ENCODE results near the gene CYP39A1.
A peak's percentile ranks its signal among the peaks of the same experiment; 100 is the strongest.

The CYP39A1 gene

GRCh38 chr6:46626976-46627375 is 25.6 kb downstream of the CYP39A1 start:
- DNase-seq (ENCODE audit: low read depth in 1 of 2, low spot score in 1 of 2): no peak
- no peak overlapping the region for H3K27ac ChIP-seq (replicated peaks)
- no peak overlapping the region for H3K4me3 ChIP-seq (replicated peaks; ENCODE audit: insufficient read depth, low read length)
- no peaks in the 10 kb centered on the region for H3K27me3 ChIP-seq (ENCODE audit: insufficient read depth, poor library complexity, severe bottlenecking)
- no peak for TF ChIP-seq REST (IDR thresholded peaks at IDR 0.05; ENCODE audit: insufficient replicate concordance, low read depth)
- no peak for TF ChIP-seq SPI1 (IDR thresholded peaks at IDR 0.05; ENCODE audit: borderline replicate concordance, low read depth)
- TF ChIP-seq POLR2AphosphoS5 (IDR thresholded peaks at IDR 0.05; ENCODE audit: low read depth): no peak
- no peak for TF ChIP-seq CTCF (IDR thresholded peaks at IDR 0.05; ENCODE audit: insufficient read depth, low read length)
- no peak for TF ChIP-seq GABPA (IDR thresholded peaks at IDR 0.05; ENCODE audit: low read depth)

GRCh38 chr6:46626228-46626909 is 26.2 kb downstream of the CYP39A1 start:
- Histone ChIP-seq H3K27me3 (ENCODE audit: insufficient read depth, poor library complexity, severe bottlenecking) (no peaks in the 10 kb centered on the region), H3K4me3 (replicated peaks; ENCODE audit: insufficient read depth, low read length) (no peak overlapping the region), H3K27ac (replicated peaks) (no peak overlapping the region)
- DNase-seq (ENCODE audit: low read depth in 1 of 2, low spot score in 1 of 2): no peak
- TF ChIP-seq POLR2AphosphoS5 (IDR thresholded peaks at IDR 0.05; ENCODE audit: low read depth) (no peak), CTCF (IDR thresholded peaks at IDR 0.05; ENCODE audit: insufficient read depth, low read length) (peak; percentile 13), SPI1 (IDR thresholded peaks at IDR 0.05; ENCODE audit: borderline replicate concordance, low read depth) (peak; percentile 51; the same call in 1 of the 2 replicates)

GRCh38 chr6:46618726-46619125 is 33.9 kb downstream of the CYP39A1 start:
- Histone ChIP-seq H3K27me3 (ENCODE audit: insufficient read depth, poor library complexity, severe bottlenecking) (no peaks in the 10 kb centered on the region), H3K27ac (replicated peaks) (no peak overlapping the region), H3K4me3 (replicated peaks; ENCODE audit: insufficient read depth, low read length) (no peak overlapping the region)
- DNase-seq (ENCODE audit: low read depth in 1 of 2, low spot score in 1 of 2): no peak
- no peak for TF ChIP-seq SPI1 (IDR thresholded peaks at IDR 0.05; ENCODE audit: borderline replicate concordance, low read depth)
- no peak for TF ChIP-seq GABPA (IDR thresholded peaks at IDR 0.05; ENCODE audit: low read depth)
- no peak for TF ChIP-seq REST (IDR thresholded peaks at IDR 0.05; ENCODE audit: insufficient replicate concordance, low read depth)

- no peaks in the 10 kb centered on the region for H3K27me3 ChIP-seq (ENCODE audit: insufficient read depth, poor library complexity, severe bottlenecking)
- H3K4me3 ChIP-seq (replicated peaks; ENCODE audit: insufficient read depth, low read length): no peak overlapping the region
- TF ChIP-seq CTCF (IDR thresholded peaks at IDR 0.05; ENCODE audit: insufficient read depth, low read length): no peak
- no peak for TF ChIP-seq SPI1 (IDR thresholded peaks at IDR 0.05; ENCODE audit: borderline replicate concordance, low read depth)
- no peak for TF ChIP-seq POLR2AphosphoS5 (IDR thresholded peaks at IDR 0.05; ENCODE audit: low read depth)
- no peak for TF ChIP-seq REST (IDR thresholded peaks at IDR 0.05; ENCODE audit: insufficient replicate concordance, low read depth)
- TF ChIP-seq GABPA (IDR thresholded peaks at IDR 0.05; ENCODE audit: low read depth): no peak
- DNase-seq (ENCODE audit: low read depth in 1 of 2, low spot score in 1 of 2): no peak
- H3K27ac ChIP-seq (replicated peaks): no peak overlapping the region
Measured at GRCh38 chr6:46612645-46613044, 40.0 kb downstream of the CYP39A1 start.

Data from HL-60 (cell line).